NCI-H2196 (cell line): ENCODE results near the gene IER5.

Experiments used
- DNase-seq: peaks from one replicate; lab custom pipeline; 2025; ENCODE audit not compliant: unreplicated experiment; lab: John Stamatoyannopoulos, UW

IER5 gene

DNA sequence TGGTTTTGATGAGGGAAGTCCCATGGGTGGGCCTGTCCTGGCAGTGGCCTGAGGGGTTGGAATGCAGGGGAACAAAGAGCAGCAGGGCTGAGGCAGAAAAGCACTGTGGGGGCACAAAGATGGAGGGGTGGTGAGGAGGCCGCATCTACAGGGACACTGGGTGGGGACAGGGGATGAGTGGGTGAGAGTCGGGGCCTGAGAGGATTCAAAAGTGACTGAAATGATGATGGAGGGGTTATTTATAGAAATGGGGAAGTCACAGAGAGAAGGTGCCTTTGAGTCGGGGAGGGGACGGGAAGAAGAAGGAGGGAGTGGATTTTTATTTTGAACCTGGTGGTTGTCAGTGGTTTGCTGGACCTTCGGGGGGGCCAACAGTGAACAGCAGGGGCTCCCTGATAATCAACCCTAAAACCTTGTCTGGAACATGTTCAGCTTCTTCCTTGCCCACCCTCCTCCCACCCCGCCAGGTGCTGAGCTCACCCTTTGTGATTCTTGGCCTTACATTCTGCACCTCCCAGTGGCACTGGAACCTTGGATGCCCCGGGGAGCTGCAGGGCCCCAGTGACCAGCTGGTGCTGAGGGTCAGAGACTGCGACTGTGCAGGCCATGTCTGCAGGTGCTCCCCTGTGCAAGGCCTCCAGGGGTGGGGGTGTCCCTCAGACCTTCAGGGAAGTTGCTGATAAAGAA lies 42.9 kb downstream of the IER5 start:
- no peak for DNase-seq

DNA sequence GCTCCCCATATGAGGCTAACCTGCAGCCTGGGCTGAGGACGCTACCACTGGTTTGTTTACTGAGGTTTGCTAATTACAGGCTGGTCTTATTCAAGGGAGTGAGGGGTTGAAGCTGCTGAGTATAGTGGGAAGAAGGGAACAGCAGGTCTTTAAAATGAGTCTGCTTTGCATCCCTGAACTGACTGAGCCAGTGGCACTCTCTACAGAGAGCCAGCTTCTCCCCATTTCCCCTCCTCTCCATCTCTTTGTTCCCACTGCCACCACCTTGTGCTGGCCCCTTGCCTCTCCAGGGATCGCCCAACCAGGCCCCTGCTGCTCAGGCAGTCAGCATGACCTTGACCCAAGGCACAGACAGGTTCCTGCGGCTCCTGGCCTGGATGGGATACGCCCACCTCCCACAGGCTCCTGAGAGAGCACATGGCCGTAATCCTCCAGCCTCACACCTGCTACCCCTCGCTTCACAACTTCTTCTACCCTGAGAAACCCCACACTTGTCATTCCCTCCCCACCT lies 45.0 kb downstream of the IER5 start:
- no peak for DNase-seq

DNA sequence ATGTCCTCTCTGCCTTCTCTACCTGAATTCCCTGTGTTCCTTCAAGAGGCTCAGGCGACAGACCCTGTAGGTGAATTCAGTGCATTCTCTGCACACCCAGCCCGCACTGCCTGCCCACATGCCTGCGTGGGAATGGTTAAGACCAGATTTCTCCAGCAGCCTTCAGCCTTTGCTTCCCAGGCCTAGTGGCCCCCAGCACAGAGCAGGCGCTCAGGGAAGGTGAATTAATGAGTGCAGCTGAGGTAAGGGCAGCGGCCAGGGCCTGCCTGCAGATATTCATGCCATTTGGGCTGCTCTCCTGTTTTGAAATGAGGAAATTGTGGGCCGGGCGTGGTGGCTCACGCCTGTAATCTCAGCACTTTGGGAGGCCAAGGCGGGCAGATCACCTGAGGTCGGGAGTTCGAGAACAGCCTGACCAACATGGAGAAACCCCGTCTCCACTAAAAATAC lies 45.5 kb downstream of the IER5 start:
- DNase-seq, result no peak

DNA sequence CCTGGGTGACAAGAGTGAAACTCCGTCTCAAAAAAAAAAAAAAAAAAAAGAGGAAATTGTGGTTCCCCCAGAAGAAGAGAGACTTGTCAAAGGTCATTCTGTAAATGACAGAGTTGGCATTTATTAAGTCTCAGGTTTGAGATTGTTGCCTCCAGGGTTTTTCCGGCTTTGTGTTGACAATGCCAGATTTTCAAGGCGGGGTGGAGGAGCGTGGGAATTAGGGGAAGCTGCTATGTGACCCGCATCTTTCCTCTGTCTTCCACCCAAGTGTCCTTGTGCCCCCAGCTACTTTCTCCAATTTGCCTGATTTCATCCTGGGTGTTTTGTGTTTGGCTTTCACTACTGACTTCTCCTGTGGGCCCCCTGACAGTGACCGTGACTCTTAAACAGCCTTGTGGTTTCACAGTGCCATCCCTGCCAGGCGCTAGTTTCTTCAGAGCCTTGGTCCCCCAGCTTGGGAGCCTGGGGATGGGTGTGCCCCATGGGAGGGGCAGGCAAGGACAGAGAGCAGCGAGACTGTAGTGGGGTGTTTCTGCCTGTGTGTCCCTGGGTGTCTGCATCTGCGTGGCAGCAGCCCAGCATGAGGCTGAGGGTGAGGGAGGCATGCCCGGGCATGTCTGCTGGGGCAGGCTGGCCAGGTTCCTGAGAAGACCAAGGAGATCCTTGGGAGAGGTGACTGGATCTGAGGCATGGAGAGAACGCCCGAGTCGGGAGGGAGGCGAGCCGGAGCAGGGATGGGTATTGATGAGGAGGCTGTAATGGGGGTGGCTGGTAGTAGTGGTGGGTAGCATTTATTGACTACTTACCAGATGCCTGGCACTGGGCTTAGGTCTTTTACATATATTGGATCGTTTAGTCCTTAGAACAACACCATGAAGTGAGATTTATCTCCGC lies 46.3 kb downstream of the IER5 start:
- peak; percentile 53 for DNase-seq

DNA sequence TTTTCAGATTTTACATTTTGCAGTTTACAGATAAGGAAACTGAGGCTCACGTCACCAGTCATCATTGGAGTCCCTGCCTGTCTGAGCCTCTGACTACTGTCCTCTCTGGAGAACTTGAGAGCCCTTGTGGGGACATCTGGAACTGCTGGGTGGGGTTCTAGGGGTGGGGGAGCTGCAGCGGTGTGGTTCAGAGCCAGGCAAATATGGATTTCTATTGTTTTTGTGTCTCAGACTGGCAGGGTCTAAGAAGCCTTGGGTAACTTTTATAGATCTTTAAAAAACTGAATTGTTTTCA lies 46.9 kb downstream of the IER5 start:
- DNase-seq, result peak; percentile 22

DNA sequence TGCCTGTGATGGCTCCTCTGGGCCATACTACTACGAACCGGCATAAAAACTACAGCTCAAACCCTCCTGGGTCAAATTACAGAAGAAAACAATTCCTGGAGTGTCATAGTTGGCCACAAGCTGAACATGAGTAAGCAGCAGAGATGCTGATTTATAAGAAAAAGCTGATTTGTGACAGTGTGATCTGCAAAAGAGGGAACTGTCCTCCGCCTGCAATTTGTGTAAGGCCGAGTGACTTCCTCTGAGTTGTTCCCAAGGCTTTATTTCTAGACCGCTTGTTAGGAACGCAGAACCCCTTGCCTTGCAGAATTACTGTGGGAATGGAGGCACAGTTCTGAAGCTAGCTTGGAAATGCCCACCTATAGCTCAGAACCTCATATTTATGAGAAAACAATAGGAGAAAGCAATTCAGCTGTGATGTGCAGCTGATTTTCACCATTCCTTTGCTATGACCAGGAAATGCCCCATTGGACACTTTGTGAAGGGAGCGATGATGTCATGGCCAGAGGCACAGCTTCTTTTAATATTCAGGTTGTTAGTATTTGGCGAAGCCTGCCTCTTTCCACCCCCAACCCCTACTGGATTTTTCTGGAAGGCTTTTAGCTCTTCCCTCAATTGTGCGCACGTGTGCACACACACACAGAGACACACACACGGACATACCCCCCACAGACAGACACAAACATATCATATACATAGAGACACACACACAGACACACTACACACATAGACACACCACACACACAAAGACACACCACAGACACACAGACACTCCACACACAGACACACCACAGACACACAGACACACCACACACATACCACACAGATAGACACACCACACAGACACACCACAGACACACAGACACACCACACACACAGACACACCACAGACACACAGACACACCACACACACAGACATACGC lies 47.6 kb downstream of the IER5 start:
- peak; percentile 31 for DNase-seq

DNA sequence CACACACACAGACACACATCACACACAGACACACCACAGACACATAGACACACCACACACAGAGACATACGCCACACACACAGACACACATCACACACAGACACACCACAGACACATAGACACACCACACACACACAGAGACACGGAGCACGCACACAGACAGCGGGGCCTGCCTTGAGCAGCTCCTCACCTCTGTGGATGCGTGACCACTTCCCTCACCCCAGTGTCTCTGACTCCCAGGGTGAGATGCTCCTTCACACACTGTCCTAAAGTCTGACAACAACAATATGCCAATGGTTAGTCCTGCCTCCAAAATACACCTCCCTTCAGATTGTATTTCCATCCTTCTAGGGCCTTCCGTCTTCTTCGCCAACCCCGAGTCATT lies 48.2 kb downstream of the IER5 start:
- no peak for DNase-seq

DNA sequence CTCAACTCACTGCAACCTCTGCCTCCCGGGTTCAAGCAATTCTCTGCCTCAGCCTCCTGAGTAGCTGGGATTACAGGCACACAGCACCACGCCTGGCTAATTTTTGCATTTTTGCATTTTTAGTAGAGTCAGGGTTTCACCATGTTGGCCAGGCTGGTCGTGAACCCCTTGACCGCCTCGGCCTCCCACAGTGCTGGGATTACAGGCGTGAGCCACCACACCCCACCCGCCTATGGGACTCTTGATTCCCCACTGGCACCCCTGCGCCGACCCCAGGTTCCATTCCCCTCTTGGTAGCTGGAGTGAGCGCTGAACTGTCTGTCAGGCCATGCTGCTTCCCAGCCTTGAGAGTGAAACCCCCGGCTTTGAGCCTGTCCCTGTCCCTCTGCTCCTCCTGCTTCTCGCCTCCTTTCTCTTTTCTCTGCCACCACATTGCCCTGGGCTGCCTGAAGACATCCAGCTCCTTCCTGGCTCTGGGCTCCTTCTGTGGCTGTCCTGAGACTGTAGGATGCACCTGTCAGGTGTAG lies 48.8 kb downstream of the IER5 start:
- no peak for DNase-seq

DNA sequence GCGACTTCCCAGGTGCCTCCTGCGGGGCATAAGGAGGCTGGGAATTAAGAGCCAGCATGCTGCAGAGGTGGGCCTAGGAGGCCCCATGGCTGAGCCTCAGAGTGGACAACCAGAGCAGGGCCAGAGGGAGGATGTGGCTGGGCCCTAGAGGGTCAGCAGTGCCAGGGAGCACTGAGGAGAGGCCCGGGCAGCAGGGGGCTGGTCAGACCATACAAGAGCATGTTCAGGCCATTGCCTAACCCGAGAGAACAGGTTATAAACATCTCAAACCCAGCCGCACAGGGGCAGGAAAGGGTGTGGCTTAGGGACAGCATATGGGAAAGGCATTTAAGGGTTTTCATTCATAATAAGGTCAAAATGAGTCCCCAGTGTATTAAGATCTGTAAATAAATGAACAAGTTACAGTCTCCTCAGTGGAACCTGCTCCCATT lies 51.1 kb downstream of the IER5 start:
- DNase-seq, result no peak

DNA sequence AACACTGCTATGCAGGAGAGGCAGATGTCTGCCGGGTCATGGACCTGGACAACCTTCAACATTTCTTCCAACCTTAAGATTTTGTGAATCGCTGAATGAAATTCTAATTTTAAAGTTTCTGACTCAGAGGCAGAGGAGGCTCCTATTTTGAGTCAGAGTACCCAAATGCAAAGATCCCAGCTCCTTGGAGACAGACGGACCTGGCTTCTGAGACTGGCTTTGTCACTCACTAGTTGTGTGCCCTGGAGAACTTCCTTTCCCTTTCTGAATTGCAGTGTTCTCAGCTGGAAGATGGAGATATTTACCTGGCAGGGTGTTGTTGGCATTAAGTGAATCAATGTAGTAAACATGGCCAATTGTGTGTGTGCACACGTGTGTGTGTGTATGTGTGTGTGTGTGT lies 51.9 kb downstream of the IER5 start:
- DNase-seq, result no peak

DNA sequence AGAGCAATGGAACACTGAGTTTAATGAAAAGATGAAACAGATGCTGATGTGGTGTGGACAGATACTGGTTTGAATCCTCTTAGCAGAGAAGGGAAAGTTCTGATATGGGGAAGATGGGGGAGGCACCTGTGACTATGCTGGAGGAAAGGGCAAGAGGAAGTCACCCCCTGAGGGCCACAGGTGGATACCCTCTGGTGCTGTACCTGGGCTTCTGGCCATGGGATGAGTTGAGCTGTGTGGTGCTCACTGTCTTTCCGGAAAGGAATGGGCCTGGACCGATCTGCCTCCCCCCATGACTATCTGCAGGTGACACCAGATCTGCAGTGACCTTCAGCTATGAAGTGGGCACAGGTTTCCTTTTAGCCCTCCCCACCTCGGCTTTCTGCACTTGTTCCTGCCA lies 52.4 kb downstream of the IER5 start:
- no peak for DNase-seq

DNA sequence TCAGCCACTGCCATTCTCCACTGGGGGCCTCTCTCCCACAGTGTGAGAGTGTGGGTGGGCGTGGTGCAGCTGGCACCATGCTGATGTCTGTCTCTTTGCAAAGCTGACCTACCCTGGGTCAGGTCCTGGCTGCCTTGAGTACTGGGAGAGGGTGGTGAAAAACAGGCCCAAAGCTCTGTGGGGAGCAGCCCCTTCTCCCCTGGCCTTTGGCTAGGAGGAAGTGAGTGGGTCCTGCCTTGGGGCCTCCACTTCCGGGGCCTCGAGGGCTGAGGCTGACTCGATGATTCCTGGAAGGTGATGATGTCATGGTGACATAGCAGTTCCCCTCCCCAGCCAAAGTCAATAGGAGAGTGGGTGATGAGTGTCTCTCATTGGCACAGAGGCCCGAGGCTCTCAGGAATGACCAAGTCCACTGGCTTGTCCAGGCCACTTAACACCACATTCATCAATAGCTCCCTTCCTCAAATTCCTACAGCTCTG lies 53.0 kb downstream of the IER5 start:
- DNase-seq, result peak; percentile 12
